HepG2 (cell line): Measurements from ENCODE around the gene NCOA6. TPM values are rescaled to one million over a fixed set of nuclear protein-coding genes. Genes with fewer than 3 reads are reported as not detected.

Experiments used
- ARID5B ChIP-seq: IDR thresholded peaks from 2 replicates; pipeline ENCODE4 v1.4.0; 2020; ENCODE audit warnings: mild to moderate bottlenecking, missing genetic modification reagents
- CREM ChIP-seq, 2 experiments: sonication (generic) in 1 of 2; formaldehyde crosslinking in 1 of 2; IDR thresholded peaks; 2 replicates each; pipeline versions ENCODE4 v1.4.0 to v1.6.1; 2016 to 2020; ENCODE audit warnings: antibody characterized with exemption in 1 of 2, mild to moderate bottlenecking in 1 of 2, missing genetic modification reagents in 1 of 2
- FOXK1 ChIP-seq: sonication (generic); formaldehyde crosslinking; IDR thresholded peaks from 2 replicates; pipeline ENCODE4 v1.4.0; 2020; ENCODE audit warnings: low read depth, missing genetic modification reagents, borderline replicate concordance
- FOXK2 ChIP-seq: fragments of 450-650 bp; IDR thresholded peaks from 2 replicates; pipeline ENCODE4 v1.6.1; 2016
- JUND ChIP-seq: sonication (generic); formaldehyde crosslinking; IDR thresholded peaks from 2 replicates; pipeline ENCODE4 v1.8.0; 2022; ENCODE audit warnings: mild to moderate bottlenecking, missing genetic modification reagents
- MTF1 ChIP-seq: sonication (generic); formaldehyde crosslinking; IDR thresholded peaks from 2 replicates; pipeline ENCODE4 v1.5.0; 2020; ENCODE audit warnings: missing genetic modification reagents
- NFRKB ChIP-seq: fragments of 450-650 bp; IDR thresholded peaks from 2 replicates; pipeline ENCODE4 v1.6.1; 2017
- PATZ1 ChIP-seq: sonication (generic); formaldehyde crosslinking; IDR thresholded peaks from 2 replicates; pipeline ENCODE4 v1.4.0; 2020; ENCODE audit warnings: missing genetic modification reagents
- PREB ChIP-seq: sonication (generic); formaldehyde crosslinking; IDR thresholded peaks from 2 replicates; pipeline ENCODE4 v1.4.0; 2020; ENCODE audit warnings: missing genetic modification reagents
- RXRA ChIP-seq: sonication (generic); formaldehyde crosslinking; IDR thresholded peaks from 2 replicates; pipeline ENCODE4 v1.5.1; 2020; ENCODE audit warnings: missing genetic modification reagents
- SKI ChIP-seq: fragments of 450-650 bp; IDR thresholded peaks from one replicate; pipeline ENCODE4 v1.6.1; 2018; ENCODE audit warnings: mild to moderate bottlenecking; ENCODE audit not compliant: partially characterized antibody
- XRCC5 ChIP-seq: fragments of 200-400 bp; formaldehyde crosslinking; optimal IDR thresholded peaks from 2 replicates; pipeline ENCODE3; 2017; ENCODE audit warnings: mild to moderate bottlenecking, low read length
- ZNF234 ChIP-seq: sonication (generic); formaldehyde crosslinking; conservative IDR thresholded peaks from 2 replicates; pipeline ENCODE4 v1.5.1; 2020; ENCODE audit warnings: mild to moderate bottlenecking, missing genetic modification reagents
- ZNF317 ChIP-seq: sonication (generic); formaldehyde crosslinking; IDR thresholded peaks from 2 replicates; pipeline ENCODE4 v1.5.0; 2020; ENCODE audit warnings: mild to moderate bottlenecking, missing genetic modification reagents
- ZNF557 ChIP-seq: sonication (generic); formaldehyde crosslinking; IDR thresholded peaks from 2 replicates; pipeline ENCODE4 v1.4.0; 2020; ENCODE audit warnings: missing genetic modification reagents
- ZNF597 ChIP-seq: sonication (generic); formaldehyde crosslinking; IDR thresholded peaks from 2 replicates; pipeline ENCODE4 v1.5.0; 2020; ENCODE audit warnings: missing genetic modification reagents
- ZNF639 ChIP-seq: conservative IDR thresholded peaks from 2 replicates; pipeline ENCODE4 v1.6.1; 2018; ENCODE audit warnings: missing genetic modification reagents
- ZNF737 ChIP-seq: sonication (generic); formaldehyde crosslinking; IDR thresholded peaks from 2 replicates; pipeline ENCODE4 v1.5.0; 2020; ENCODE audit warnings: missing genetic modification reagents, mild to moderate bottlenecking, borderline replicate concordance
- ZNF879 ChIP-seq: sonication (generic); formaldehyde crosslinking; IDR thresholded peaks from 2 replicates; pipeline ENCODE4 v1.8.1; 2023; ENCODE audit warnings: missing genetic modification reagents
- ZSCAN30 ChIP-seq: sonication (generic); formaldehyde crosslinking; IDR thresholded peaks from 2 replicates; pipeline ENCODE4 v1.5.0; 2020; ENCODE audit warnings: mild to moderate bottlenecking, missing genetic modification reagents
- polyA plus RNA-seq, 8 experiments: library from polyadenylated mRNA; depleted of rRNA in 3 of 8; stranded (reverse) in 7 of 8; unstranded in 1 of 8; fragments of >200 nt; fragmentation: Illumina TruSeq in 4 of 8; extraction: Trizol in 4 of 8; gene quantifications; 2 replicates each; pipeline versions ENCODE4 v1.2.1 to v1.2.3, GENCODE V29; 2011 to 2016; ENCODE audit warnings: low read depth in 4 of 8, missing spikeins in 1 of 8, mixed read lengths in 1 of 8; ENCODE audit not compliant: insufficient read depth in 1 of 8
- total RNA-seq, 5 experiments: library from RNA; depleted of rRNA; stranded (reverse); fragments of >200 nt; fragmentation: Illumina TruSeq; extraction: Trizol; gene quantifications; 2 replicates each; pipeline ENCODE4 v1.2.3, GENCODE V29; 2016; ENCODE audit warnings: low read depth in 1 of 5

NCOA6 gene
- total and polyA plus RNA-seq, 2 of the 13 experiments (the other 11 are each of a cell fraction or from before 2014, with no cell fraction given), result 11.2 to 29.3 TPM

- no peak for TF ChIP-seq SKI
- 0 out of 2 replicates have a peak, but pooled peaks have one; percentile 55 for TF ChIP-seq PREB
- peak; percentile 57; the same call in 1 of the 2 replicates for TF ChIP-seq ARID5B (CRISPR knock-in tag)
- peak; percentile 22; the same call in 1 of the 2 replicates for TF ChIP-seq ZNF317 (CRISPR knock-in tag)
- 0 out of 2 replicates have a peak, but pooled peaks have one; percentile 41 for TF ChIP-seq RXRA (CRISPR knock-in tag)
- TF ChIP-seq ZNF597 (CRISPR knock-in tag), result no peak
- TF ChIP-seq CREM (IDR thresholded peaks at IDR 0.05), result no peak
- no peak for TF ChIP-seq CREM (CRISPR knock-in tag; IDR thresholded peaks at IDR 0.05)
- peak; percentile 77; the same call in 1 of the 2 replicates for TF ChIP-seq ZNF234
- peak; percentile 27; the same call in 1 of the 2 replicates for TF ChIP-seq PATZ1 (CRISPR knock-in tag)
- no peak for TF ChIP-seq FOXK2
- TF ChIP-seq JUND (CRISPR knock-in tag), result no peak
- peak; percentile 71; the same call in 1 of the 2 replicates for TF ChIP-seq ZNF879 (CRISPR knock-in tag)
- no peak for TF ChIP-seq ZSCAN30 (CRISPR knock-in tag)
- TF ChIP-seq NFRKB, result no peak
- no peak for TF ChIP-seq MTF1 (CRISPR knock-in tag)
- TF ChIP-seq FOXK1 (CRISPR knock-in tag), result 0 out of 2 replicates have a peak, but pooled peaks have one; percentile 35
- peak; percentile 51 for TF ChIP-seq XRCC5
- no peak for TF ChIP-seq ZNF737 (CRISPR knock-in tag)
- TF ChIP-seq ZNF557, result peak; percentile 56; the same call in 1 of the 2 replicates
- TF ChIP-seq ZNF639 (CRISPR knock-in tag), result peak; percentile 60
These were observed at the start of gene NCOA6 (continued) for GRCh38 chr20:34825530-34826362.
